ENCODE results near the gene ZBTB42. TPM values are rescaled to one million over a fixed set of nuclear protein-coding genes. Genes with fewer than 3 reads are reported as not detected.

Gene ZBTB42
- total and polyA plus RNA-seq, 2 donors (not counting 1 experiment from before 2014, with no cell fraction given), result 1.6 to 8.3 TPM

- Histone ChIP-seq H3K36me3 (replicated peaks in 1 of 2; ENCODE audit: control extremely low read depth in 1 of 2, control insufficient read depth in 1 of 2, extremely low read depth in 1 of 2, insufficient read depth in 2 of 2, low read length in 1 of 2) (peaks cover 0 to 10% of the 10 kb centered on the region in 2 experiments), H3K9me3 (ENCODE audit: control extremely low read depth in 1 of 3, control insufficient read depth in 2 of 3, insufficient read depth in 1 of 3, low read length in 2 of 3) (peaks cover 0 to 7% (median 0%) of the 10 kb centered on the region in 3 donors), H3K27me3 (replicated peaks in 1 of 4; ENCODE audit: control extremely low read depth in 1 of 4, control insufficient read depth in 3 of 4, insufficient read depth in 4 of 4, low read length in 3 of 4) (no peaks in the 10 kb centered on the region), H3K4me1 (ENCODE audit: control insufficient read depth in 2 of 2, insufficient read depth in 2 of 2, low read length in 2 of 2) (no peaks in the 10 kb centered on the region), H3K27ac (ENCODE audit: low read length in 2 of 2) (no peak overlapping the region), H3K4me3 (ENCODE audit: control extremely low read depth in 1 of 5, extremely low read depth in 1 of 5, insufficient read depth in 1 of 5, low read depth in 2 of 5, low read length in 4 of 5) (no peak overlapping the region), H4K20me1 (ENCODE audit: control insufficient read depth, insufficient read depth, low read length, poor library complexity, severe bottlenecking) (peaks cover 38% of the 10 kb centered on the region), H3K9ac (ENCODE audit: low read length) (no peak overlapping the region), H2AFZ (ENCODE audit: insufficient read depth, low read depth, low read length, poor library complexity, severe bottlenecking) (no peak overlapping the region), H3K79me2 (ENCODE audit: control insufficient read depth, insufficient read depth, low read length) (peaks cover 5% of the 10 kb centered on the region), H3K4me2 (replicated peaks; ENCODE audit: low read depth, low read length, poor library complexity, severe bottlenecking) (no peak overlapping the region)
- intact Hi-C loops (cut with micrococcal nuclease), result no loop called here
- TF ChIP-seq CTCF (IDR thresholded peaks at IDR 0.05) (no peak), EZH2 (IDR thresholded peaks at IDR 0.05; ENCODE audit: borderline replicate concordance, insufficient read depth, low read depth, low read length, poor library complexity, severe bottlenecking) (no peak)
- ATAC-seq (ENCODE audit: low read depth) (no peak), DNase-seq (no peak)
- Mint-ChIP-seq H3K9me3 (ENCODE audit: insufficient read depth) (no peaks in the 10 kb centered on the region), H3K4me1 (no peaks in the 10 kb centered on the region), H3K4me3 (no peak overlapping the region), H3K27ac (no peak overlapping the region), H3K27me3 (no peaks in the 10 kb centered on the region)
- ChIA-PET POLR2A (no interaction called here), CTCF (interaction anchor here (0.7 to 1.1 kb wide), 2 partner anchors 9 to 11 kb away, joined by 3 read pairs; no protein-coding TSS in a partner anchor)
- 93% methylated on average over 12 of the region's 16 CpGs for WGBS (ENCODE audit: insufficient coverage)
These were observed 23.7 kb upstream of the ZBTB42 start for GRCh38 chr14:104776961-104777807.

GRCh38 chr14:104777808-104778249, 23.1 kb upstream of the ZBTB42 start:
- H3K4me3 ChIP-seq (ENCODE audit: control extremely low read depth in 1 of 5, extremely low read depth in 1 of 5, insufficient read depth in 1 of 5, low read depth in 2 of 5, low read length in 4 of 5), result no peak overlapping the region
- no peak overlapping the region for H3K9ac ChIP-seq (ENCODE audit: low read length)
- H3K36me3 ChIP-seq (replicated peaks in 1 of 2; ENCODE audit: control extremely low read depth in 1 of 2, control insufficient read depth in 1 of 2, extremely low read depth in 1 of 2, insufficient read depth in 2 of 2, low read length in 1 of 2), result peaks cover 0 to 10% of the 10 kb centered on the region in 2 experiments
- H3K9me3 ChIP-seq (ENCODE audit: control extremely low read depth in 1 of 3, control insufficient read depth in 2 of 3, insufficient read depth in 1 of 3, low read length in 2 of 3), result peaks cover 0 to 7% (median 0%) of the 10 kb centered on the region in 3 donors
- no peaks in the 10 kb centered on the region for H3K4me1 Mint-ChIP-seq
- no peak overlapping the region for H3K27ac Mint-ChIP-seq
- 96% methylated on average over 13 of the region's 15 CpGs for WGBS (ENCODE audit: insufficient coverage)
- peaks cover 5% of the 10 kb centered on the region for H3K79me2 ChIP-seq (ENCODE audit: control insufficient read depth, insufficient read depth, low read length)
- no peaks in the 10 kb centered on the region for H3K27me3 Mint-ChIP-seq
- POLR2A ChIA-PET, result no interaction called here
- H3K4me2 ChIP-seq (replicated peaks; ENCODE audit: low read depth, low read length, poor library complexity, severe bottlenecking), result no peak overlapping the region
- no peaks in the 10 kb centered on the region for H3K27me3 ChIP-seq (replicated peaks in 1 of 4; ENCODE audit: control extremely low read depth in 1 of 4, control insufficient read depth in 3 of 4, insufficient read depth in 4 of 4, low read length in 3 of 4)
- ATAC-seq (ENCODE audit: low read depth), result no peak
- DNase-seq, result no peak
- CTCF ChIA-PET, result interaction anchor here (0.7 kb wide), 1 partner anchor 9 kb away, joined by 3 read pairs; no protein-coding TSS in a partner anchor
- H2AFZ ChIP-seq (ENCODE audit: insufficient read depth, low read depth, low read length, poor library complexity, severe bottlenecking), result no peak overlapping the region
- no peak overlapping the region for H3K4me3 Mint-ChIP-seq
- H4K20me1 ChIP-seq (ENCODE audit: control insufficient read depth, insufficient read depth, low read length, poor library complexity, severe bottlenecking), result peaks cover 43% of the 10 kb centered on the region
- intact Hi-C loops (cut with micrococcal nuclease), result no loop called here
- H3K9me3 Mint-ChIP-seq (ENCODE audit: insufficient read depth), result no peaks in the 10 kb centered on the region
- TF ChIP-seq CTCF (IDR thresholded peaks at IDR 0.05) (no peak), EZH2 (IDR thresholded peaks at IDR 0.05; ENCODE audit: borderline replicate concordance, insufficient read depth, low read depth, low read length, poor library complexity, severe bottlenecking) (no peak)
- H3K27ac ChIP-seq (ENCODE audit: low read length in 2 of 2), result no peak overlapping the region
- no peaks in the 10 kb centered on the region for H3K4me1 ChIP-seq (ENCODE audit: control insufficient read depth in 2 of 2, insufficient read depth in 2 of 2, low read length in 2 of 2)
